ENCODE measurements around the gene TCTA. TPM values are rescaled to one million over a fixed set of nuclear protein-coding genes. Genes with fewer than 3 reads are reported as not detected.
A peak's percentile ranks its signal among the peaks of the same experiment; 100 is the strongest.

The TCTA gene
- total and polyA plus RNA-seq, 9 of the 15 experiments (the other 6 are each of a cell fraction or from before 2014, with no cell fraction given) = 4.0 to 15.4 (median 8.2) TPM

DNA sequence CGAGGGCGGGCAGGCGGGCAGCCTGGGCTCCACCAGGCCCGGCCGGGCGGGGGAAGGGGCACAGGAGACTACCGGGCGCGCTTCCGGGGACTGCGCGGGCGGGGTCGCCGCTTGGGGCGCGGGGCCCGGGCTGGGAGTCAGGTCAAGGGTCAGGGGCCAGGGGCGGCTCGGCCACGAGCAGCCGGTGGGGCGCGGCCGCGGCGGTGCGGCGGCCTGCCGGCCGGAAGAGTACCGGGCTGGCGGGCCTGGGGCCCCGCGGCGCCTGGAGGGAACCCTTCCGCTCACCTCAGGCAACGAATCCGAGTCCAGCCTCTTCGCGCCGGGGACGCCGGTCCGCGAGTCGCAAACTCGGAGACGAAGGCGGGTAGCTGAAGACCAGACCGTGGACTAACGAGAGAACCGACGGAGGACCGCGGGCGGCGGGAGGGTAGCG lies 672 bp upstream of the TCTA start (continued):
- TF ChIP-seq ATF2 (CRISPR knock-in tag; IDR thresholded peaks at IDR 0.05) (no peak), NR2C1 (IDR thresholded peaks at IDR 0.05) (no peak), NR2C1 (tag; IDR thresholded peaks at IDR 0.05) (peak; percentile 38; the same call in 1 of the 2 replicates), ZNF197 (CRISPR knock-in tag; IDR thresholded peaks at IDR 0.05; ENCODE audit: low read depth) (no peak), E2F6 (IDR thresholded peaks at IDR 0.05; ENCODE audit: borderline replicate concordance in 1 of 2, extremely low read depth in 1 of 2, insufficient read depth in 1 of 2, insufficient read length in 1 of 2, low read depth in 1 of 2, low read length in 1 of 2, poor library complexity in 1 of 2, severe bottlenecking in 1 of 2) (peak in 1 of 2 experiments; percentile 21), SIN3A (IDR thresholded peaks at IDR 0.05; ENCODE audit: borderline replicate concordance in 2 of 2, control insufficient read depth in 1 of 2, low read depth in 2 of 2, low read length in 2 of 2) (peak; percentile 32 to 71; a peak in 1 of 4 replicates), ZBTB7A (IDR thresholded peaks at IDR 0.05; ENCODE audit: borderline replicate concordance, control insufficient read depth, low read depth, low read length) (peak; percentile 63; the same call in 1 of the 2 replicates), POLR2AphosphoS5 (IDR thresholded peaks at IDR 0.05; ENCODE audit: control insufficient read depth, insufficient read depth, low read depth, low read length) (no peak), RBBP5 (IDR thresholded peaks at IDR 0.05; ENCODE audit: borderline replicate concordance, insufficient read depth, low read length, poor library complexity, severe bottlenecking) (peak; percentile 56), EZH2 (IDR thresholded peaks at IDR 0.05; ENCODE audit: borderline replicate concordance, low read depth, low read length) (no peak), KLF16 (IDR thresholded peaks at IDR 0.05) (no peak), ZNF699 (CRISPR knock-in tag; IDR thresholded peaks at IDR 0.05; ENCODE audit: insufficient replicate concordance) (no peak), PHF8 (IDR thresholded peaks at IDR 0.05; ENCODE audit: borderline replicate concordance, low read length) (peak; percentile 62; the same call in 1 of the 2 replicates)
- TF ChIP-seq, protein P1, sequence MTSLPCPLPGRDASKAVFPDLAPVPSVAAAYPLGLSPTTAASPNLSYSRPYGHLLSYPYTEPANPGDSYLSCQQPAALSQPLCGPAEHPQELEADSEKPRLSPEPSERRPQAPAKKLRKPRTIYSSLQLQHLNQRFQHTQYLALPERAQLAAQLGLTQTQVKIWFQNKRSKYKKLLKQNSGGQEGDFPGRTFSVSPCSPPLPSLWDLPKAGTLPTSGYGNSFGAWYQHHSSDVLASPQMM (CRISPR knock-in tag; IDR thresholded peaks at IDR 0.05) = no peak
- TF ChIP-seq, protein P2, sequence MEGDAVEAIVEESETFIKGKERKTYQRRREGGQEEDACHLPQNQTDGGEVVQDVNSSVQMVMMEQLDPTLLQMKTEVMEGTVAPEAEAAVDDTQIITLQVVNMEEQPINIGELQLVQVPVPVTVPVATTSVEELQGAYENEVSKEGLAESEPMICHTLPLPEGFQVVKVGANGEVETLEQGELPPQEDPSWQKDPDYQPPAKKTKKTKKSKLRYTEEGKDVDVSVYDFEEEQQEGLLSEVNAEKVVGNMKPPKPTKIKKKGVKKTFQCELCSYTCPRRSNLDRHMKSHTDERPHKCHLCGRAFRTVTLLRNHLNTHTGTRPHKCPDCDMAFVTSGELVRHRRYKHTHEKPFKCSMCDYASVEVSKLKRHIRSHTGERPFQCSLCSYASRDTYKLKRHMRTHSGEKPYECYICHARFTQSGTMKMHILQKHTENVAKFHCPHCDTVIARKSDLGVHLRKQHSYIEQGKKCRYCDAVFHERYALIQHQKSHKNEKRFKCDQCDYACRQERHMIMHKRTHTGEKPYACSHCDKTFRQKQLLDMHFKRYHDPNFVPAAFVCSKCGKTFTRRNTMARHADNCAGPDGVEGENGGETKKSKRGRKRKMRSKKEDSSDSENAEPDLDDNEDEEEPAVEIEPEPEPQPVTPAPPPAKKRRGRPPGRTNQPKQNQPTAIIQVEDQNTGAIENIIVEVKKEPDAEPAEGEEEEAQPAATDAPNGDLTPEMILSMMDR (IDR thresholded peaks at IDR 0.05 in 2 of 3, conservative IDR thresholded peaks at IDR 0.05 in 1 of 3; ENCODE audit: insufficient read depth in 2 of 3, low read depth in 1 of 3, low read length in 3 of 3) = no peak
- TF ChIP-seq, protein P3, sequence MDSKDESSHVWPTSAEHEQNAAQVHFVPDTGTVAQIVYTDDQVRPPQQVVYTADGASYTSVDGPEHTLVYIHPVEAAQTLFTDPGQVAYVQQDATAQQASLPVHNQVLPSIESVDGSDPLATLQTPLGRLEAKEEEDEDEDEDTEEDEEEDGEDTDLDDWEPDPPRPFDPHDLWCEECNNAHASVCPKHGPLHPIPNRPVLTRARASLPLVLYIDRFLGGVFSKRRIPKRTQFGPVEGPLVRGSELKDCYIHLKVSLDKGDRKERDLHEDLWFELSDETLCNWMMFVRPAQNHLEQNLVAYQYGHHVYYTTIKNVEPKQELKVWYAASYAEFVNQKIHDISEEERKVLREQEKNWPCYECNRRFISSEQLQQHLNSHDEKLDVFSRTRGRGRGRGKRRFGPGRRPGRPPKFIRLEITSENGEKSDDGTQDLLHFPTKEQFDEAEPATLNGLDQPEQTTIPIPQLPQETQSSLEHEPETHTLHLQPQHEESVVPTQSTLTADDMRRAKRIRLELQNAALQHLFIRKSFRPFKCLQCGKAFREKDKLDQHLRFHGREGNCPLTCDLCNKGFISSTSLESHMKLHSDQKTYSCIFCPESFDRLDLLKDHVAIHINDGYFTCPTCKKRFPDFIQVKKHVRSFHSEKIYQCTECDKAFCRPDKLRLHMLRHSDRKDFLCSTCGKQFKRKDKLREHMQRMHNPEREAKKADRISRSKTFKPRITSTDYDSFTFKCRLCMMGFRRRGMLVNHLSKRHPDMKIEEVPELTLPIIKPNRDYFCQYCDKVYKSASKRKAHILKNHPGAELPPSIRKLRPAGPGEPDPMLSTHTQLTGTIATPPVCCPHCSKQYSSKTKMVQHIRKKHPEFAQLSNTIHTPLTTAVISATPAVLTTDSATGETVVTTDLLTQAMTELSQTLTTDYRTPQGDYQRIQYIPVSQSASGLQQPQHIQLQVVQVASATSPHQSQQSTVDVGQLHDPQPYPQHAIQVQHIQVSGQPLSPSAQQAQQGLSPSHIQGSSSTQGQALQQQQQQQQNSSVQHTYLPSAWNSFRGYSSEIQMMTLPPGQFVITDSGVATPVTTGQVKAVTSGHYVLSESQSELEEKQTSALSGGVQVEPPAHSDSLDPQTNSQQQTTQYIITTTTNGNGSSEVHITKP (IDR thresholded peaks at IDR 0.05; ENCODE audit: partially characterized antibody) = no peak

All from K562 (cell line).